ENCODE results near the gene TMEM132D.

TMEM132D gene

DNA sequence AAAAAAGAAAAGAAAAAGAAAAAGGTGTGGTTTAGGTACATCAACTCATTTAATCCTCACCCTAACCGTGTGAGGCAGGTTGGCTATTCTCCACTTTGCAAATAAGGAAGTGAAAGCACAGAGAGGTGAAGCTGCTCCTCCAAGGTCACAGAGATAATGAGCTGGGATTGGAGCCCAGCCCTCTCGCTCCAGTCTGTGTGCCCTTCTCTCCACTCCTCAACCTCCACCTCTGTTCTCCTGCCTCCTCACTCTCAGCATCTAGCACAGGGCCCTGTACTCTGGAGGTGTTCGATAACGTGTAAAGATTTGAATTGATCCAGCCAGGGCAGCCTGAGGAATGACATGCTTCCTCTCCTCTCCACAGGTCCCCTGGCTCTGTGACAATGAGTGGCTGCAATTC, 502.3 kb downstream of the TMEM132D start:
- DNase-seq = no peak

DNA sequence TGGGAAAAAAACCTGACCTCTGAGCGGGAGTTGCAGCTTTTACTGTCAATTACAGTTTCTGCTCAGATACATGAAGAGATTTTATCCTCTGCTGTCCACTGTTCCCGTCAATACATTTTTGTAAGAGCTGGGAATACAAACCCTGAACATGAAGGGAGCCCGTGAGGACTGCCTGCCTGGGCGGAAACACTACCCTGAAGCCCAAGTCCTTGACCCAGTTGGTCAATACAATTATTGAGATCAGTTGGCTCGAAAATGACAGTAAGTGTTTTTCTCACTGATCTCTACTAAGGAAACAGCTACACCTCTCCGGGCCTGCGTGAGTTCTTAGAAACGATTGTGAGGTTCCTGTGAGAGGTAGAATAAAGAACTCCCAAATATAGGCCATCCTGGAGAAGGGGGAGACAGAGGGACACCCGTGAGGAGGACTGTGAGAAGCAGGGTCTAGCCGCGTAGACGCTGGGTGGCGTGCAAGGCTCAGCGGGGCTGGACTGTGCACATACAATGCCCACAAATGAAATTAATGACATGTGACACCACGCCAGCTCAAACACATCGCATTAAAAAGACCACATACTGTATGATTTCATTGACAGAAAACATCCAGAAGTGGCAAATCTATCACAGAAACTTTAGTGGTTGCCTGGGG, 509.5 kb downstream of the TMEM132D start:
- DNase-seq = no peak

DNA sequence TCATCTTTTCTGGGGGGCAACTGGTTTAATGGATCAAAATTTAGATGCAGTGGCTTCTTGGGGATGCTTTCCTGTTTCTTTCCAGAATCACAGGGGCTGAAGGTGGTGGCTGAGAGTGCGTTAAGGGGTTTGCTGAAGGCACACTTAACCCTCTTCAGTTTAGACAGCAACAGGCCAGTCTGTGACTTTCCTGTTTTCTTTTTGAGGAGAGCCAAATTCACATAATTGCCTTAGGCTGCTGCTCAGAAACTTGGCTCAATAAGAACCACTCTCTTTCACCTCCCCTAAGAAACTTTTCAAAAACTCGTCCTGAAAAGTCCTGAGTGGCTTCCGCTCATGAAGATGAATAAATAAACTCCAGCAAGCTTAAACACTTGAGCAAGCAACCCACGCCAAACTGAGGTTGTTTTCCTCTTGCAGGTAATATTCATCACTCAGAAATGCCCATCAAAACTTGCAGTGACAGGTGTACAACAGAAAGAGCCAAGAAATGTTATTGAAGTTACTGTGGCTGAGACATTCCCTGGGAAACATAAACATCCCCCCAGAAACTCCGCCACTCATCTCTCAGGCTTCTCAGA, 510.4 kb downstream of the TMEM132D start:
- no peak for DNase-seq

DNA sequence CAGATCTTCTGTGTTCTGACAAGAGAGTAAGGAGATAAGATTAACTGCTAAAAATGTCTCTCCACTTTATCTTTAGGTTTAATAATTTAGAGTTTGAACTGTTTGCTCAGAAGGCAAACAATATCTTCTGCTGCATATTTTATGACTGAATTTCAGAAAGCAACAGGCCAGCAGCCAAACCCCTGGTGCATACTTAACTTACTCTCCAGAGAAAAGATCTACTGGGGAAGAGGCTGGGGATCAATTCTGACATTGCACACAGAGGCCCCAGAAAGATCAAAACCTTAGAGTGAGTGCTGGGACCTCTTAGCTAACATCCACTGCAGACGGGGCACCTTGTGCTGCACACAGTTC, 518.2 kb downstream of the TMEM132D start:
- DNase-seq = no peak

DNA sequence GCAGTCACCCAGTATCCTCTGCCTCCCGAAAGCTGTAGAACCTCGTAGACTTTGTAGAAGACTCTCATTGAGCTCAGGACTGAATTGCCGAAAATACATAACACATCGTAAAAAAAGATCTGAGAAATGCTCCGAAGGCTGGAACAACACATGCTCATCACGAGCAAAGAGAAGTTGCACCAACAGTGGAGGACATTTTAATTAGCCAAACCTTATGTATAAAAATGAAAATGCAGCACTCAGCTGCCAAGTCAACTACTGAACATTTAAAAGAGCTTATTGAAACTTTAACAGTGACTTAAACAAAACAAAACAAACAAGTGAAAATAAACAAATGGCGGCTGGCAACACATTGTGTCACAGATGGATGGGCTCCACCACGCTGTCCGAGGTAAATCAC, 519.9 kb downstream of the TMEM132D start:
- no peak for DNase-seq

DNA sequence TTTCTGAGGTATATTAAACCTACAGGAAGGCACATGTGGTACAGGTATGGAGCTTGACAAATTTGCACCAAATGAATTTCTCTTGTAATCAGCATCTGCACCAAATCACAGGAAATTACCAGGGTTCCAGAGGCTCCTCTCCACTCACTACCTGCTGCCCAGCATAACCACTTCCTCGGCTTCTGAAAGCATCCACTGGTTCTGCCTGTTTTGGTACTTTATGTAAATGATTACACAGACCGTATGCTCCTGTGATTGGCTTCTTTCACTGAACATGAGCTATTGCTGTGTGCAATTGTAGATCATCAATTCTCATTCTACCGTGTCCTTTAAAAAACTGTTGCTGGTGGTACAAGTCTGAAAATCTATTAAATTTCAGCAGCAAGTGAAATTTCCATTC, 522.1 kb downstream of the TMEM132D start:
- DNase-seq = no peak

DNA sequence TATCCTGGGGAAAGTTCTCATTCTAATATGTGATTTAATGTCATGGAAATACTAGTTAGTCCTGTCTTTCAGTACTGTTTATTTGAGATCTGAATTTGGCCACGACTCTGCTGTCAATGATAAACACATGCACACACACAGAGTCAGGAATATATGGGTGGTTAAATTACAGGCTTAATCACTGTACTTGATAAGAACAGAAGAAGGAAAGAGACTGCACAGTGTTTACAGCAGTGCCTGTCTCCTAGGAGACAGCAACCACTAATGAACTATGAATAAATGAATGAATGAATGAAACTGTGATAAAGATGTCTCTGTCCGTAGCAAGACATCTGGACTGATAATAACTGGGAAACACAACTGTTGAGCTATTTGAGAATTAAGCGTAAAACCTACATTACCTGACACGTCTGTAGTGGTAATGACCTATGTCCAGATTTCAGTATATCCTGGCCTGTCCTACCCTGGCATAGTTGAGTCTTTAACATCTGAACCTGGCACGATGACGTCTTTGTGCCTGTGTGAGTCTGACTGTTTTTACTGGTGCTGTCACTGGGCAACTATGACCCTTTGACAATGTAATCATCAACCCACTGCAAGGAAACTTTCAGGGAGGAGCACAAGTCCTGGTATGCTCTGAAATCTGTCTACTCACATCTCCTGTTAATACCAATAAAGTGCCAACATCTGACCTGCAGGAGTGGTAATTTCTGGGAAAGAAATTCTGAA, 524.6 kb downstream of the TMEM132D start:
- DNase-seq = no peak

DNA sequence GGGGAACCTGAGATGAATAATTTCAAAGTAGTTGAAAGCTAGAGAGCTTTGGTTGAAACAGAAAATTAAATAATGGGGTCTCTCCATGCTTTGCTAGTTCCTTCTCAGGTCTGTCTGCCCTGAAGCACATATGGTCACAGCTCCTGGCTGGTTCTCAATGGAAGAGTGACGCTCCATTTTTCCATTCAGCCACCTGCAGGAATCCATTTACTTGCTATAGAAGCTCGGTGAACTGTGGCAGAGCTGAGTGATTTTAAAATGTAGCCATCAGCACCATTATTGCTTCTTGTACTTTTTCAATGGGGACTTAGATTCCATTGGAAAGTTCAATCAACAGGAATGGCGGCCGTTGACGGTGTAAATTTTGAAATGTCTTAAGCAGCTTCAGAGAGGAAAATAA, 525.3 kb downstream of the TMEM132D start:
- no peak for DNase-seq

DNA sequence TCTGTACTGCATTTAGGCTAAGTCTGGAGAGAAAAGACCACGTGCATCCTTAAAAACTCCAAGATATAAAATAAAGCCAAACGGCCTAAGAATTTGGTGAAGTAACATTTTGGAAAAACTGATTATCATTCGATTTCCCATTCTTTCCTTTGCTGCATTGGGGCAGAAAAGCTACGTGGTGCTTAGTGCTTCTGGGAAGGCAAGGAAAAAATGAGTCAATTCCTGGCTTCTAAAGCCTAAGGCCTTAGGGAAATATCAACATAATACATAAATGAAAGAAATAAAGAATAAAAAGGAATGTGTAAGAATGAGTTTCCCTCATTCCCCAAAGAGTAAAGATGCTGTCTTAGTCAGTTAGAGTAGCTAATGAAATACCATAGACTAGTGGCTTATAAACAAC, 530.1 kb downstream of the TMEM132D start:
- no peak for DNase-seq

DNA sequence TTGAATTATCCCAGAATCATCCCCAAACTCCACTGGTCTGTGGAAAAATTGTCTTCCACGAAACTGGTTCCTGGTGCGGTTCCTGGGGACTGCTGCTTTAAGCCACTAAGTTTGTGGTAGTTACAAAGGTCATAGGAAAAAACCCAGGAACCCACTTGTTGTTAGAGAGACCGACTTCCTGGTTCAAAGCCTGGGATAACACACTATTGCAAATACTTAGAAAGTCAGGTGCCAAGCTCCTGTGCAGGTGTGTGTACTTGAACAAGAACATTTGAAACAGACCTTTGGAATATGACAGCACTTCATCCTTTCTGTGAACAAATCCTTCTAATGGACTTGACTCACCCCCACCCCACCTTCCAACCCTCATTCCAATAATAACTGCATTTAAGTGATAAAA, 530.9 kb downstream of the TMEM132D start:
- no peak for DNase-seq

DNA sequence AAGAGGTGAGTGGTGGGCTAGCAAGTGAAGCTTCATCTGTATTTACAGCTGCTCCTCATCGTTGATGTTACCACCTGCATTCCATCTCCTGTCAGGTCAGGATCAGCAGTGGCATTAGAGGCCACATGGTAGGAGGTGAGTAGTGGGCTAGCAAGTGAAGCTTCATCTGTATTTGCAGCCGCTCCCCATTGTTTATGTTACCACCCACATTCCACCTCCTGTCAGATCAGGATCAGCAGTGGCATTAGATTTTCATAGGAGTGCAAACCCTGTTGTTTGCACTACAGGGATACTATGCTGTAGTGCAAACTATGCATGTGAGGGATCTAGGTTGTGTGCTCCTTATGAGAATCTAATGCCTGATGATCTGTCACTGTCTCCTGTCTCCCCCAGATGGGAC, 531.5 kb downstream of the TMEM132D start:
- no peak for DNase-seq

DNA sequence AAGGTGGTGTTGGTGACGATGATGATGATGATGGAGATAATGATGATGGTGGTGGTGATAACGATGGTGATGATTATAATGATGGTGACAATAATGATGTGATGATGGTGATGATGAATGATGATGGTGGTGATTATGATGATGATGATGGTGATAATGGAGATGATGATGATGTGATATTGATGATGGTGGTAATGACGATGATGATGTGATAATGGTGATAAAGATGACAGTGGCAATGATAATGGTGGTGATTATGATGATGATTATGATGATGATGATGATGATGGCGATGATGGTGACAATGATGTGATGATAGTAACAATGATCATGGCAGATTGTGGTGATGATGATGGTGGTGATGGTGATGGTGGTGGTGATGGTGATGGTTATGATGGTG, 532.6 kb downstream of the TMEM132D start:
- DNase-seq = no peak

DNA sequence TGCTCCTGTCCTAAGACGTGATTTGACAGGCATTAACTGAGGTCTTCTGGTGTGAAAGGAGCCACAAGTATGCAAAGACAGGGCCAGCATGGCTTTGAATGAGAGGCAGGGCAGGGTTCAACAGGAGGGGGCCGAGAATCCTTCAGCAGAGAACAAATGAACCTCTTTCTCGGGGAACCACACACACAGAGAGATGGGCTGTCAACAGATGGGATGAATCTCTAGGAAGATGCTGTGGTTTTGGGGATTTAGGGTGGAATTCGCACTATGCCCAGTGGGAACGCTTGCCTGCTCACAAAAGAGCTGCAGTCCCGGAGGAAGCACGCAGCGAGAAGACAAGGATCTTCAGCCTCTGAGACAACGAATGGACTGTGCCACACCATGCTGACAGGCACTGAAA, 537.2 kb downstream of the TMEM132D start:
- no peak for DNase-seq

DNA sequence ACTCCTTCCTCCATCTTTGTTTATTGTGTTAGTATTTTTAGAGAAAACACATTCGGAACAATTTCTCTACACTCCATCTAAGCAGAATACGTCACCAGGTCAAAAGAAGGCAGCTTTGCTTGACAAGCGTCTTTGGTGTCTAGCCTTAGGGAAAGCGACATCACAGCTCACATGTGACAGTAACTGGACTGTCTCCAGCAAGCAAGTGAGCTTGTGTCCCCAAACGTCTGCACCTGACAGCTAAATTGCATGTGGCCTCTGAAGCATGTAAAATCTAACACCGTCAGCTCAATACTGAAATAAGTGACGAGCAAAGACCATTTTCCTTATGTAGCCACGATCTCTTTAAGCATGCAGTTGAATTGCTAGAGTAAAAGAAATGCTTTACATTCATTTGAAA, 540.8 kb downstream of the TMEM132D start:
- no peak for DNase-seq

DNA sequence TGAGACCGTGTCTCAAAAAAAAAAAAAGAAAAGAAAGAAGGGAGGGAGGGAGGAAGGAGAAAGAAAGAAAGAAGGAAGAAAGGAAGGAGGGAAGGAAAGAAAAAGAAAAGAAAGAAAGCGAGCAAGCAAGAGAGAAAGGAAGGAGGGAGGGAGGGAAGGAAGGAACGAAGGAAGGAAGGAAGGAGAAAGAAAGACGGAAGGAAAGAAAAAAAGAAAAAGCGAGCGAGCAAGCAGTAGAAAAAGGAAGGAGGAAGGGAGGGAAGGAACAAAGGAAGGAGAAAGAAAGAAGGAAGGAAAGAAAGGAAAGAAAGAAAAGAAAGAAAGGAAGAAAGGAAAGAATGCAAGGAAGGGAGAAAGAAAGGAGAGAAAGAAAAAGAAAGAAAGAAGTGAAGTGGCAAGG, 546.6 kb downstream of the TMEM132D start:
- DNase-seq = no peak

DNA sequence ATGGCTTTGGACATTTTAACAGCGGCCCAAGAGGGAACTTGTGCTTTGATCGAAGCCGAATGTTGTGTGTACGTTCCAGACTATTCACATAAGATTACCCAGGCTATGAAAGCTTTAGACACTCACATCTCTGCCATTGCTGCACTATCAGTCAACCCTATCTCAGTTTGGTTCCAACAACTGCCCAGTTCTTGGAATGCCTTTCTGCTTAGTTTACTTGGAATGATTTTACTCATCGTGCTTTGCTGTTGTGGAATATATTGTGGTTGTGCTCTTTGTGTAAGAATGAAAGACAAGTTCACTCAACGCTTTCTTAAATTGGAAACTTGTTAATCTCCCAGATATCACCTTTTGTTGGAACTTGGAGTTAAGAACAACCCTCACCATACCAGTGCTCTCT, 552.3 kb downstream of the TMEM132D start:
- no peak for DNase-seq

DNA sequence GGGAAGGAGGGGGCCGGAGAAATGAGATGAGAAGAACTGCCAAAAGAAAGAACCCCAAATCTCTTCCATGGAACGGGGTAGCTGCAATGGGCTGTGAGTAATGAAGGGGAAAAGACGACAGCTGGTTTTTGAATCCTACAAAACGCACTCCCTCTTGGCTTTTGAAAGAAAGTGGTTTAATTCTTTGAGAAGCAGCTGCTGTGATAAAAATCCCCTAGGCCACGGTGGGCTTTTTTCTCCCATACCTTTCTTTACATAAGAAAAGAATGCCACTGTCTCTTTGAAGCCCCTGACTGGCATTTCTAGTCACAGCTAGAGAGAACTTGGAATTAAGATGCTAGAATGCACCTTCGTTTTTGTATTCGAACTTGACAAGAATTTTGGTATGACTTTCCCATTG, 564.5 kb downstream of the TMEM132D start:
- no peak for DNase-seq

DNA sequence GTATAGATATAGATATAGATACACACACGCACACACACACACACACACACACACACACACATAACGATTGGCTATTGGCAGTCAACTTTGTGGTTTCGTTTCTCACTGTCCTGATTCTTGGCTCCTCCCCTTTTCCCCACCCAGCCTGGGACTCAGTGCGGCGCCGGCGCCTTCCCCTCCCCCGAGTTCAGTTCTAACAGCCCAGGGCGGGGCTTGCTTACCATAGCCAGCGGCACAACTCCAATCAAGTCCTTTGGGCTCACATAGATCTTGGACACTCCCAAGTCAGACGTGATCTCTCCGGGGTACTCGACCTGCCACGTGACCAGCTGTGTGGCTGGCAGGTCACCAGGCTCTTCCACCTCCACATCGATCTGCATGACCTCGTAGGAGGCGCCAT, 566.4 kb downstream of the TMEM132D start:
- DNase-seq = no peak

DNA sequence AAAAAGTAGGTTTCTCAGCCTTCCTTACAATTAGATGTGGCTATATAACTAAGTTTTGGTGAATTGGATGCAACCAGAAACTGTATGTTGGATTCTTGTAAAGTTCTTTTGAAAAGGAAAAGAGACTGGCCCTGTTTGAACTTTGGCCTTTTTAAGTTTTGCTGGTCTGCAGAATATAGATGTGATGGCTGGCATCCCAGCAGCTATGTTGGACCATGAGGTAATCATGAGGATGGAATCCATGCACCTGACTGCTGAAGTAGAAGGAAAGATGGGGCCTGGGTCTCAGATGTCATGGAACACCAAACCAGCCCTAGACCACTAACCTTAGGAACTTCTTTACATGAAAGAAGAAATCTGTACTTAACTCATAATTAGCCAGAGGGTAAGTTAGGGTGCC, 568.1 kb downstream of the TMEM132D start:
- no peak for DNase-seq

DNA sequence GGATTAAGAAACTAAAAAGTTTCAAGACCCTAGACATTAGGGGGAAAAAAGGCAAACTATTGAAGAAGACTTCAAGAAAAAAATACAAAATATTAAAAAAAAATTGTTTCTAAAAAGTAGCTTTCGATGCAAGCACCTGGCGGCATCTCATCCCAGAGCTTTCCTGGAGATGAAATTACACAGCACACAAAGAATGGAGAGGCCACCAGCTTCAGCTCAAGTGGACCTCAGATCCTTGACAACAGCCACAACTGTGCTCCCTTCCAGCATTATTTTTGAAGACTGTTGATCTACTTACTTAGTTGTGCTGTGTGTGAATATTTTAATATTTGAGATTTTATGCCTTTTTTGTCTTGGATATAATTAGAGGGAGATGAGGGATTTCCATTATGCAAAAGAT, 571.5 kb downstream of the TMEM132D start:
- DNase-seq = no peak

DNA sequence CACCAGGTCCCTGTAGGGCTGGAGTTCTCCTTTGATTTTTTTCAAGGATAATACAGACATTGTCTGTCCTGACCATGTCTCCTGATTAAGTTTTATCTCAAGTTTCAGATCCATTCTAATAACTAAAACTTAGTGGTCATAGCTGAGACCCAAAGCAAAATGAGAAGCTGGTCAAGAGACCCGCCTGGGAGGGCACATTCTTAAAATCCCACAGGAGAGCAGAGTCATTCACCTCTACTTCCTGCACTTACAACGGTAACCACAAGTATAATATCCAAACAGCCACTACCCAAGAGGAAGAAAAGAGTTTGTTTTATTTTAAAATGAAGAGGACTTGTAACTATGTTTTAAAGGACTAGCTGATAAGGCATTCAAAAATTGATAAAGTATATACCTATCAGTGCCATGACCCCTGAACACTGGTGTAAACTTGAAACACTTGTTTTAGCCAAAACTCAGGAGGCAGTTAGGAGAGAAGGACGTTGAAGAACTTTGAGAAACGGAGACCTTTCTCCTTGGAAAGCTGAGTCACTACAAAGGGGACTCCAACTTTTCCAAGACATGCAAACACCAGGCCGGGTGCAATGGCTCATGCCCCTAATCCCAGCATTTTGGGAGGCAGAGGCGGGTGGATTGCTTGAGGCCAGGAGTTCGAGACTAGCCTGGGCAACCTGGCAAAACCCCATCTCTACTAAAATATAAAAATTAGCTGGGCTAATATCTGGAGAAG, 572.3 kb downstream of the TMEM132D start:
- DNase-seq = no peak

DNA sequence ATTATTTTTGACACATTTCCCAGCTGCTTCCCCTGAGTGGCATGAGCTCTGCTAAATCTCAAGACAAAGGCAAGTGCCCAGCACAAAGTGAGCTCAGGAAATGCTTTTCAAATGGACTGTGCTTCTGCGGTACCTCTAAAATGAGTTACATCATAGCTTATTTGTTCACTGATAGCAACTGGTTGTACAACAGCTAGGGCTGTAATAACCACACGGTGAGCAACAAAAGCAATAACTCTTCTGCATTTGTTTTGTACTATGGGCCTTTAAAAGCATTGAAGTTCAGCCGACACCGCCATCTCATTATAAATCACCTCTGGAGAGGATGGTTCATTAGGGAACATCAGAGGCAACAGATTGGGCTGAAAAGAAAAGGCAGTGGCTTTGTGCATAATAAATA, 575.6 kb downstream of the TMEM132D start:
- no peak for DNase-seq

DNA sequence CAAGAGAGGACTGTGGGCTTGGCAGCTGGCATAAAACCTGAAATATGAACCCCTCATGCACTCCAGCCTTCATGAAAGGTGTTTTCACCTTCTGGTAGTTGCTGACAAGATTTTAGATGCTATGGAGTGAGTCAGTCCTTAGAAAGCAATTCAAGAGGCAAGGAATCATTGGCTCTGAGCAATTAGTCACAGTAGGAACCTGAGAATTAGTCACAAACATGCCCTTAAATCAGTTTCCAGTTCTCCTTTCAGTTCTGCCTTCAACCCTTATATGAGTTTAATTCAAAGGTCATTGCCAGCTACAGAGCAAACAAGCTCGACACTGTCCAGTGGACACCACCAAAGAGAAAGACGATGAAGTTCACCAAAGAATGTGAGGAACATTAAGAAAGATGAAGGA, 578.3 kb downstream of the TMEM132D start:
- no peak for DNase-seq

DNA sequence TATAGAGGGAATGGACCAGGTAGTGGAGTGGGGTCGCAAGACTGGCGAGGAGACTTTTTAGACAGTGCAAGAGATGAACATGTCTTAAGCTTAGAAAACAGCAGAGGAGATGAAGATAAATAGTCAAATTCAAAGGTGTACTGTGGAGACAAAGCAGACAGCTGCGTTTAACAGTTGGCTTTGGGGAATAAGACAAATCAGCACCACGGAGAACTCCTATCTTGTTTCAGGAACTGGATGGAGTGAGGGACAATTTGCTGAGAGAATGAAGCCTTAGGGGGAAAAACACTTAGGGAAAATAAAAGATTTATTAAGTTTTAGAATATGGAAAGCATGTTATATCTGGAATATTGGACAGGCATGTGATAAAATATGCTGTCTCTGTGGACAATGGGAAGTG, 591.8 kb downstream of the TMEM132D start:
- DNase-seq = no peak

All from SHP77 treated with DMSO at 0.1 percent for 48 hours (cell line).